HCT116 (cell line): ENCODE data around the gene EHMT1. TPM values are rescaled to one million over a fixed set of nuclear protein-coding genes. Genes with fewer than 3 reads are reported as not detected.

Source experiments
- ATAC-seq: fragments of 200-7000 bp; cut with Tn5 transposase; 2 replicates; pipeline ENCODE4 v1.9.1; 2020; ENCODE audit warnings: mild to moderate bottlenecking, moderate library complexity
- BruUV-seq: library from RNA; stranded (reverse); fragments of 400-500 nt; replicated peaks from 2 replicates; lab custom pipeline; 2021; lab: Mats Ljungman, UMichigan
- CTCF ChIA-PET: fragments of 300-600 bp; sonication (Branson Sonifier 250); formaldehyde crosslinking; loops from one replicate; lab custom pipeline; 2021; ENCODE audit warnings: antibody characterized with exemption; lab: Charles Lee
- POLR2A ChIA-PET: fragments of 300-600, 350-600 bp; sonication (Branson Sonifier 250); formaldehyde crosslinking; loops from one replicate; lab custom pipeline; 2021; ENCODE audit warnings: antibody characterized with exemption; lab: Charles Lee
- RAD21 ChIA-PET, 2 experiments: fragments of 300-600 bp; sonication (Branson Sonifier 250); formaldehyde crosslinking; loops; one replicate each; lab custom pipeline; 2023; ENCODE audit warnings: low total read pairs in 2 of 2; ENCODE audit not compliant: uncharacterized antibody in 2 of 2, unreplicated experiment in 2 of 2, low non-redundant PET in 1 of 2; lab: Charles Lee
- DNase-seq: peaks from one replicate; pipeline ENCODE4 v3.0.0-alpha.2; 2010; ENCODE audit warnings: low read depth, low spot score
- H2AFZ ChIP-seq: fragments of 200-600 bp; shearing (Covaris generic), sonication (generic); 2 replicates; pipeline ENCODE4 v1.6.1; 2017; ENCODE audit warnings: low read depth, mixed run types, mixed read lengths, antibody characterized with exemption, low read length; ENCODE audit not compliant: poor library complexity, severe bottlenecking
- H3K27ac ChIP-seq: 2 replicates; pipeline ENCODE4 v1.5.1; 2012; ENCODE audit warnings: low read depth, low read length
- H3K27me3 ChIP-seq: fragments of 200-600 bp; sonication (generic); 2 replicates; pipeline ENCODE4 v1.6.1; 2016; ENCODE audit warnings: mixed run types, low read length, mixed read lengths; ENCODE audit not compliant: insufficient read depth
- H3K36me3 ChIP-seq, 2 experiments: fragments of 200-500 bp in 1 of 2; fragments of 200-600 bp in 1 of 2; sonication (Bioruptor generic) in 1 of 2; sonication (generic) in 1 of 2; 2 replicates each; pipeline versions ENCODE4 v1.5.1 to v1.6.1; 2014 to 2016; ENCODE audit warnings: low read length in 2 of 2, inconsistent platforms in 1 of 2, mixed read lengths in 1 of 2, mixed run types in 1 of 2; ENCODE audit not compliant: insufficient read depth in 2 of 2, control insufficient read depth in 1 of 2
- H3K4me1 ChIP-seq, 2 experiments: fragments of 200-600 bp in 1 of 2; sonication (generic) in 1 of 2; 2 replicates each; pipeline versions ENCODE4 v1.5.1 to v1.6.1; 2012 to 2017; ENCODE audit warnings: low read length in 2 of 2, inconsistent platforms in 1 of 2, mild to moderate bottlenecking in 1 of 2, mixed read lengths in 1 of 2, mixed run types in 1 of 2, moderate library complexity in 1 of 2; ENCODE audit not compliant: insufficient read depth in 2 of 2, control insufficient read depth in 1 of 2
- H3K4me2 ChIP-seq: fragments of 200-600 bp; sonication (generic); 2 replicates; pipeline ENCODE4 v1.6.1; 2017; ENCODE audit warnings: mixed run types, low read length, mixed read lengths
- H3K4me3 ChIP-seq, 2 experiments: fragments of 200-600 bp in 1 of 2; sonication (generic) in 1 of 2; replicated peaks in 1 of 2; 2 replicates each; pipeline ENCODE4 v1.5.1; 2011 to 2016; ENCODE audit warnings: low read length in 2 of 2, control low read depth in 1 of 2, low read depth in 1 of 2, mild to moderate bottlenecking in 1 of 2, mixed read lengths in 1 of 2, mixed run types in 1 of 2
- H3K79me2 ChIP-seq: fragments of 200-600 bp; sonication (generic); 2 replicates; pipeline ENCODE4 v1.6.1; 2017; ENCODE audit warnings: mild to moderate bottlenecking, mixed run types, low read length, moderate library complexity, mixed read lengths; ENCODE audit not compliant: insufficient read depth
- H3K9ac ChIP-seq: fragments of 200-600 bp; sonication (generic); 2 replicates; pipeline ENCODE4 v1.6.1; 2016; ENCODE audit warnings: low read length, mixed read lengths
- H3K9me2 ChIP-seq: fragments of 200-600 bp; sonication (generic), shearing (Covaris generic); 2 replicates; pipeline ENCODE4 v1.6.1; 2017; ENCODE audit warnings: mixed run types, mild to moderate bottlenecking, moderate library complexity; ENCODE audit not compliant: insufficient read depth
- H3K9me3 ChIP-seq, 2 experiments: fragments of 200-500 bp in 1 of 2; fragments of 200-600 bp in 1 of 2; sonication (Bioruptor generic) in 1 of 2; sonication (generic) in 1 of 2; 2 replicates each; pipeline ENCODE4 v1.6.1; 2014 to 2017; ENCODE audit warnings: low read length in 2 of 2, mixed read lengths in 2 of 2, inconsistent platforms in 1 of 2, low read depth in 1 of 2, mild to moderate bottlenecking in 1 of 2, mixed run types in 1 of 2, moderate library complexity in 1 of 2; ENCODE audit not compliant: control insufficient read depth in 1 of 2, insufficient read depth in 1 of 2
- H4K20me1 ChIP-seq: fragments of 200-600 bp; sonication (generic), shearing (Covaris generic); 2 replicates; pipeline ENCODE4 v1.6.1; 2017; ENCODE audit warnings: mixed run types, mild to moderate bottlenecking, moderate library complexity; ENCODE audit not compliant: insufficient read depth
- CBX3 ChIP-seq: IDR thresholded peaks from 2 replicates; pipeline ENCODE4 v1.6.1; 2012; ENCODE audit warnings: low read depth
- CEBPB ChIP-seq: IDR thresholded peaks from 2 replicates; pipeline ENCODE4 v1.6.1; 2012; ENCODE audit warnings: low read depth
- EZH2phosphoT487 ChIP-seq: fragments of 200-600 bp; IDR thresholded peaks from 2 replicates; pipeline ENCODE4 v1.6.1; 2018; ENCODE audit warnings: antibody characterized with exemption, borderline replicate concordance
- FOSL1 ChIP-seq: IDR thresholded peaks from 2 replicates; pipeline ENCODE4 v1.6.1; 2012; ENCODE audit warnings: low read depth
- JUND ChIP-seq: IDR thresholded peaks from 2 replicates; pipeline ENCODE4 v1.6.1; 2012
- POLR2A ChIP-seq: IDR thresholded peaks from 2 replicates; pipeline ENCODE4 v1.7.0; 2011; ENCODE audit warnings: borderline replicate concordance; ENCODE audit not compliant: insufficient read depth, insufficient read length; ENCODE audit errors: extremely low read depth
- POLR2AphosphoS5 ChIP-seq: IDR thresholded peaks from 2 replicates; pipeline ENCODE4 v1.6.1; 2011; ENCODE audit warnings: mild to moderate bottlenecking, low read depth, low read length, moderate library complexity
- RAD21 ChIP-seq: IDR thresholded peaks from 2 replicates; pipeline ENCODE4 v1.6.1; 2012; ENCODE audit warnings: low read depth, mild to moderate bottlenecking
- SRF ChIP-seq: IDR thresholded peaks from 2 replicates; pipeline ENCODE4 v1.6.1; 2012; ENCODE audit warnings: low read depth
- TCF7L2 ChIP-seq: IDR thresholded peaks from 2 replicates; pipeline ENCODE4 v1.7.0; 2011; ENCODE audit warnings: borderline replicate concordance, inconsistent platforms; ENCODE audit not compliant: insufficient read depth, insufficient read length; ENCODE audit errors: extremely low read depth
- YY1 ChIP-seq: IDR thresholded peaks from 2 replicates; pipeline ENCODE4 v1.6.1; 2011; ENCODE audit warnings: low read length, low read depth, moderate library complexity, mild to moderate bottlenecking; ENCODE audit not compliant: insufficient replicate concordance; ENCODE audit errors: extremely low read depth
- ZBTB33 ChIP-seq: IDR thresholded peaks from 2 replicates; pipeline ENCODE4 v1.6.1; 2011; ENCODE audit warnings: mild to moderate bottlenecking, low read length, moderate library complexity; ENCODE audit not compliant: insufficient replicate concordance; ENCODE audit errors: extremely low read depth
- ZFX ChIP-seq: fragments of 450-650 bp; IDR thresholded peaks from 2 replicates; pipeline ENCODE4 v1.6.1; 2017
- ZNF274 ChIP-seq: fragments of 200-500 bp; sonication (Bioruptor generic); IDR thresholded peaks from 2 replicates; pipeline ENCODE4 v1.6.1; 2014; ENCODE audit warnings: mild to moderate bottlenecking, low read depth, low read length, inconsistent platforms
- intact Hi-C: fragments of 100-400 bp; cut with micrococcal nuclease; formaldehyde crosslinking; loops from 2 replicates; pipeline ENCODE4 v1.10.0; 2022
- total RNA-seq: library from RNA; stranded (reverse); gene quantifications from one replicate; pipeline ENCODE4 v1.2.1, GENCODE V29; 2021; ENCODE audit not compliant: unreplicated experiment
- TF ChIP-seq, protein P1 (sequence below): IDR thresholded peaks from 2 replicates; pipeline ENCODE4 v1.6.1; 2012
- TF ChIP-seq, protein P2 (sequence below), 3 experiments: fragments of 200-600 bp in 1 of 3; sonication (generic) in 1 of 3; IDR thresholded peaks in 2 of 3; conservative IDR thresholded peaks in 1 of 3; 2 replicates each; pipeline ENCODE4 v1.5.1; 2012 to 2017; ENCODE audit warnings: low read depth in 2 of 3, low read length in 2 of 3, antibody characterized with exemption in 1 of 3, borderline replicate concordance in 1 of 3, control low read depth in 1 of 3, mild to moderate bottlenecking in 1 of 3, mixed read lengths in 1 of 3, mixed run types in 1 of 3, moderate library complexity in 1 of 3; ENCODE audit not compliant: insufficient read depth in 1 of 3
- TF ChIP-seq, protein P3 (sequence below): IDR thresholded peaks from 2 replicates; pipeline ENCODE4 v1.6.1; 2012; ENCODE audit warnings: low read depth

Gene EHMT1
- total RNA-seq, 1 experiment from 2014 or later, result 86.1 TPM

DNA sequence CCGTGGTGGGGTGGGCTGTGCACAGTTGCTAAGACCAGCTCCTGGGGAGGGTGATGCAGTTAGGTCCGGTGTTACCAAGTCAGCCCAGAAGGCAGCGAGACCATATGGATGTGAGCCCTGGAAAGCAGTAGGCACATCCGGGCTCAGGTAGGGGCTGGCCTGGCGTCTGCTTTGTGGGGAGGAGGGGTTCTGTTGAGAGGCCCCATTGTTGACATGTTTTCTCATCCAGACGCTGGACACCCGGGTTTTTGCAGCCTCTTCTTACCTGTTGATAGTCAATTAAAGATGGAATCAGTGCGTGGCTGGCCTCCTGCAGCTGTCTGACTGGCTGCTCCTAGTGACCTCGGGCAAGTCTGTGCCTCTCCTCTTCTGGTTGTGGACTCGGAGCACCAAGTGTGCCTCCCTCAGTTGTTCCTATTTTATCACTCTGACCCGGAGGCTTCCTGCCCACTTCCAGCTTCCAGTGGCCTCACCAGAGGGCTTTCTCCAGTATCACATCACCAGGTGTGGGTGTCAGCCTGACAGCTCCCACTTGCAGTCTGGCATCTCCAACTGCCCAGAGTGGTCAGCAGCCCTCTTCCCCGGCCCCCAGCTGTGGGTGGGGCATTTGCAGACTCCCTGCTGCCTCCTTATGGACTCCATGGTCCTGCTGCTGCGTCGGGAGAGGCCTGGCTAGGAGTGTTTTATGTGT lies 90.8 kb downstream of the EHMT1 start:
- ChIA-PET RAD21 (no interaction called here), CTCF (no interaction called here), POLR2A (no interaction called here)
- H4K20me1 ChIP-seq, result 0 out of 2 replicates have a peak, but pooled peaks cover 6% of the 10 kb centered on the region
- H3K9me3 ChIP-seq, result no peaks in the 10 kb centered on the region
- H2AFZ ChIP-seq, result no peak overlapping the region
- no peaks in the 10 kb centered on the region for H3K9me2 ChIP-seq
- H3K4me2 ChIP-seq, result no peak overlapping the region
- TF ChIP-seq, protein P1, sequence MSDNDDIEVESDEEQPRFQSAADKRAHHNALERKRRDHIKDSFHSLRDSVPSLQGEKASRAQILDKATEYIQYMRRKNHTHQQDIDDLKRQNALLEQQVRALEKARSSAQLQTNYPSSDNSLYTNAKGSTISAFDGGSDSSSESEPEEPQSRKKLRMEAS, result no peak
- TF ChIP-seq CBX3 (no peak), POLR2A (no peak), FOSL1 (no peak), ZNF274 (no peak), ZFX (no peak), RAD21 (no peak), POLR2AphosphoS5 (no peak), EZH2phosphoT487 (no peak), SRF (no peak), TCF7L2 (no peak), ZBTB33 (no peak), JUND (no peak), YY1 (no peak), CEBPB (no peak)
- TF ChIP-seq, protein P2, sequence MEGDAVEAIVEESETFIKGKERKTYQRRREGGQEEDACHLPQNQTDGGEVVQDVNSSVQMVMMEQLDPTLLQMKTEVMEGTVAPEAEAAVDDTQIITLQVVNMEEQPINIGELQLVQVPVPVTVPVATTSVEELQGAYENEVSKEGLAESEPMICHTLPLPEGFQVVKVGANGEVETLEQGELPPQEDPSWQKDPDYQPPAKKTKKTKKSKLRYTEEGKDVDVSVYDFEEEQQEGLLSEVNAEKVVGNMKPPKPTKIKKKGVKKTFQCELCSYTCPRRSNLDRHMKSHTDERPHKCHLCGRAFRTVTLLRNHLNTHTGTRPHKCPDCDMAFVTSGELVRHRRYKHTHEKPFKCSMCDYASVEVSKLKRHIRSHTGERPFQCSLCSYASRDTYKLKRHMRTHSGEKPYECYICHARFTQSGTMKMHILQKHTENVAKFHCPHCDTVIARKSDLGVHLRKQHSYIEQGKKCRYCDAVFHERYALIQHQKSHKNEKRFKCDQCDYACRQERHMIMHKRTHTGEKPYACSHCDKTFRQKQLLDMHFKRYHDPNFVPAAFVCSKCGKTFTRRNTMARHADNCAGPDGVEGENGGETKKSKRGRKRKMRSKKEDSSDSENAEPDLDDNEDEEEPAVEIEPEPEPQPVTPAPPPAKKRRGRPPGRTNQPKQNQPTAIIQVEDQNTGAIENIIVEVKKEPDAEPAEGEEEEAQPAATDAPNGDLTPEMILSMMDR (IDR thresholded peaks at IDR 0.05 in 2 of 3, conservative IDR thresholded peaks at IDR 0.05 in 1 of 3; ENCODE audit: borderline replicate concordance in 1 of 3, insufficient read depth in 1 of 3, low read depth in 2 of 3, low read length in 2 of 3), result no peak
- TF ChIP-seq, protein P3, sequence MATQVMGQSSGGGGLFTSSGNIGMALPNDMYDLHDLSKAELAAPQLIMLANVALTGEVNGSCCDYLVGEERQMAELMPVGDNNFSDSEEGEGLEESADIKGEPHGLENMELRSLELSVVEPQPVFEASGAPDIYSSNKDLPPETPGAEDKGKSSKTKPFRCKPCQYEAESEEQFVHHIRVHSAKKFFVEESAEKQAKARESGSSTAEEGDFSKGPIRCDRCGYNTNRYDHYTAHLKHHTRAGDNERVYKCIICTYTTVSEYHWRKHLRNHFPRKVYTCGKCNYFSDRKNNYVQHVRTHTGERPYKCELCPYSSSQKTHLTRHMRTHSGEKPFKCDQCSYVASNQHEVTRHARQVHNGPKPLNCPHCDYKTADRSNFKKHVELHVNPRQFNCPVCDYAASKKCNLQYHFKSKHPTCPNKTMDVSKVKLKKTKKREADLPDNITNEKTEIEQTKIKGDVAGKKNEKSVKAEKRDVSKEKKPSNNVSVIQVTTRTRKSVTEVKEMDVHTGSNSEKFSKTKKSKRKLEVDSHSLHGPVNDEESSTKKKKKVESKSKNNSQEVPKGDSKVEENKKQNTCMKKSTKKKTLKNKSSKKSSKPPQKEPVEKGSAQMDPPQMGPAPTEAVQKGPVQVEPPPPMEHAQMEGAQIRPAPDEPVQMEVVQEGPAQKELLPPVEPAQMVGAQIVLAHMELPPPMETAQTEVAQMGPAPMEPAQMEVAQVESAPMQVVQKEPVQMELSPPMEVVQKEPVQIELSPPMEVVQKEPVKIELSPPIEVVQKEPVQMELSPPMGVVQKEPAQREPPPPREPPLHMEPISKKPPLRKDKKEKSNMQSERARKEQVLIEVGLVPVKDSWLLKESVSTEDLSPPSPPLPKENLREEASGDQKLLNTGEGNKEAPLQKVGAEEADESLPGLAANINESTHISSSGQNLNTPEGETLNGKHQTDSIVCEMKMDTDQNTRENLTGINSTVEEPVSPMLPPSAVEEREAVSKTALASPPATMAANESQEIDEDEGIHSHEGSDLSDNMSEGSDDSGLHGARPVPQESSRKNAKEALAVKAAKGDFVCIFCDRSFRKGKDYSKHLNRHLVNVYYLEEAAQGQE, result no peak
- no peak overlapping the region for H3K27ac ChIP-seq
- no peak for ATAC-seq
- intact Hi-C loops, result no loop called here
- H3K79me2 ChIP-seq, result peaks cover 86% of the 10 kb centered on the region
- peaks cover 0 to 10% of the 10 kb centered on the region in 2 experiments; a peak in 2 of 4 replicates for H3K36me3 ChIP-seq
- DNase-seq, result no peak
- no peak overlapping the region for H3K4me3 ChIP-seq
- BruUV-seq, result no TSS peak
- H3K9ac ChIP-seq, result no peak overlapping the region
- no peaks in the 10 kb centered on the region for H3K27me3 ChIP-seq
- H3K4me1 ChIP-seq, result no peaks in the 10 kb centered on the region
